ENCODE measurements around the gene SRGAP2C. TPM values are rescaled to one million over a fixed set of nuclear protein-coding genes. Genes with fewer than 3 reads are reported as not detected.
A peak's percentile ranks its signal among the peaks of the same experiment; 100 is the strongest.
"Not testable (repeated sequence)": the region's sequence is repeated elsewhere in the genome, so short reads cannot be mapped to it uniquely, and the experiment has no call there.

Gene SRGAP2C
- total and polyA plus RNA-seq, 11 donors = 2.2 to 23.2 (median 7.7) TPM

DNA sequence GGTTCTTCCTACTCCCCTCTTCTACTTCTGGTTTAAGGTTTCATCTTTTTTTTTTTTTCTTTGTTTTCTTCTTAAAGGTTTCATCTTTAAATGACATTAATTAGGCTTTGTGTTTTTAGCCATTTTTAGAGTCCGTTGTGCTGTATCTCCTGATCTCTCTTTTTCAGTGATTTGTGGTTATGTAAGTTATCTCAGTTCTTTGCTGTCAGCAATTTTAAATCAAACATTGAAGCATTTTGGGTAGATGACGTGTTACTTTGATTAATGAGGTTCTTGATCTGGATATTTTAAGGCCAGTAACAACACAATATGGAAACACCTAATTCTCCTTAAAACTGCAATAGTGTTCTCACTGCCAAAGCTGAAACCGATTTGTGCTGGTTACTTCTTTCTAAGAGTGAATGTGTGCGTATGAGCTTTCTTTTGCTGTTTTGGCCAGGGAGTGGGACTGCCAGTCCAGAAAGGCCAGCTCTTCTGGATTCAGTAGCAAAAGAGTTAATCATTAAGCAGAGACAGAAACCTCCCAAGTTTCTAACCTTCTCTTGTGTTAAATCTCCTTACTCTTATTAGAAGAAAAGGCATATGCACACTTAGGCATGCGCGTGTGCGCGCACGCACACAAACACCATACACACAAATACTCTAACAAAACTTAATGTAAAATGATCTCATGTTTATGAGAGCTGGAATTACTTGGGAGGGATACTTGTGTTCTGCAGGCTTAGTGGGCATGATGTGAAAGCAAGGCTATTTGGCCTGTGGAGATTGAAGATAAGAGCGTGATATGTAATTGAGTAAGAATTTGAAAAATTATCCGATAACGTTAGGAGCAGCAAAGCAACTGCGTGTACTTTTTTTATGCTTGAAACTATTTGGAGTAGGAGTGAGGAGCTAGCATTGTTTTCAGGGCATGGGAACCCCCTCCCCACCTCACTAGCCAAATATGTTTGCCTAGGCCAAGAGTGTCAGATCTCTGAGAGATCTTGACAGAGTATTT lies 16.5 kb downstream of the SRGAP2C start:
- intact Hi-C loops (cut with DNase I); H3K36me3 ChIP-seq; ATAC-seq; H3K4me3 ChIP-seq; H3K27ac ChIP-seq; H3K9me3 ChIP-seq; H3K27me3 ChIP-seq; H3K4me1 ChIP-seq: not testable (repeated sequence)
- DNase-seq = peak in 1 of 5 donors; percentile 14
- WGBS, 4 donors = 70 to 76% (median 73%) methylated on average over 9 of the region's 13 CpGs

DNA sequence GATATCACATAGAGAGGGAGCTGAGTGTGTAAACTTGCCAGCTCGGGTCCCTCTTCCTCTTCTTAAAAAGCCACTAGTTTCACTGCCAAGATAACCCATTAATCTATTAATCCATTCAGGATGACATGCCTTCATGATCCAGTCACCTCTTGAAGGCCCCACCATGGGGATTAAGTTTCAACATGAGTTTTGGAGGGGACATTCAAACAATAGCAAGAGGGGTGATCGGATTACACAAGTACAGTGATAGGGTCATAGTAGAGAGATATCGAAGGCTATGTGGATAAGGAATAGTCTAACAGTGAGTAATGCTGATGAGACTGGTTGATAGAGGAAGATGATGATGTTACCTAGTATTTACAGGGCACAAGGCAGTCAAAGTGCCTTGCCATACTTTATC lies 18.2 kb downstream of the SRGAP2C start:
- WGBS, 4 donors = 72 to 90% (median 89%) methylated on average over 3 of the region's 3 CpGs
- H3K4me3 ChIP-seq; H3K27ac ChIP-seq; DNase-seq; H3K9me3 ChIP-seq; ATAC-seq; H3K4me1 ChIP-seq; intact Hi-C loops (cut with DNase I); H3K27me3 ChIP-seq; H3K36me3 ChIP-seq: not testable (repeated sequence)

DNA sequence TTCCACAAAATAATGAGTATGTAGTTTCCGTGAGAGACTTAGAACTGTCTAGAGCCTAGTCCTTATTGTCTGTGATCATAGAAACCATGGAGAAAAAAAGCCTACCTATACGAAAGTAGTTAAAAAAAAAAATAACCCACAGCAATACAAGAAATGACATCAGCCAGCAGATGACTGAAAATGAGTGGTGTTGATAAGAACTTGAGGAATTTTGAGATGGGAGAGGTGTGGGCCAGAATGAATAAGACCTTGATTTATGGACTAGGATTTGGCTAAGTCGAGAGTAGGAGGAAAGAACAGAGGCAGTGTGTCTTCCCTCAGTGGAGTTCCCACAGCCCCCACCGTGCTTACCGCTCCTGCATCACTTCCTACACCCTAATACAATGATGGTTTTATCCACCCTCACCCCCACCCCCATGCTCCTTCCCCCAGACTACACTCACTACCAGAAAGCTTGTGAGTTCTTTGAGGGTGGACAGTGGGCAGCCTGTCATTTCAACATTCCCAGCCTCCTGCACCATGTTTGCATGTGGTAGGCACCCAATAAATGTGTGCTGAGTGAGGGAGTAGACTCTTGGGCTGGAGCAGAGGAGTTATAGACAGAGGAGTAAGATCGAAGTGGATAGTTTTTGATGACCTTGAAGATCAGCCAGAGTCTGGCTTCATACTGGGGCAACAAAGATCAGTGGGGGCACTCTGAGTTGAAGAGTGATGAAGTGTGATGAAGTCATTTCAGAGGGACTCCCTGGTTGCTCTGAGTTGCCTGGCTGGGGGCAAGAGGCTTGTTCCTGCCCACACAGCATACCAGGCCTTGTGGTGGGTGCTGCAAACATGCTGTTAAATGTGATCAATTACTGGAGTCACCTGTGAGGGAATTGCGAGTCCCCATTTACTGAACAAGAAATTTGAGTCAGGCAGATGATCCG lies 21.3 kb downstream of the SRGAP2C start:
- H3K36me3 ChIP-seq; H3K4me1 ChIP-seq; ATAC-seq; H3K27ac ChIP-seq; DNase-seq; H3K4me3 ChIP-seq; H3K27me3 ChIP-seq; intact Hi-C loops (cut with DNase I); H3K9me3 ChIP-seq: not testable (repeated sequence)
- 83 to 100% (median 90%) methylated on average over 1 to 2 of the region's 8 CpGs for WGBS, 4 donors

DNA sequence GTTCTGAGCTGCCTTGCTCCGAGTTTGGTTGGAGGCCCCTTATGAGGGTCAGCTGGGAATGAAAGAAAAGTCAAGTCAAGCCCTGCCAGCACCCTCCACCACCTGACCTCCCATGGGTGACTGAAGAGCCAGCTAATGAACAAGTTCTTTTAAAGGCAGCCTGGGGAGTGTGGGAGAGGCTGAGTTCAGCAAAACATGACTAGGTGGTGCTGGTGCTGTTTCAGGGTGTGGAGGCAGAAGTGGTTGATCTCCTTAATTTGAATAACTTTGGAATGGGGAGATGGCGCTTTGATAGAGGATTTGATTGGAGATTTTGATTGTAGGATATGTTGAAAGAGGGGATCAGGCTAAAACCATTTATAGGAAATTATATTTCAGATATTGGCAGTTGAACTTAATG lies 22.6 kb downstream of the SRGAP2C start:
- H3K4me3 ChIP-seq; intact Hi-C loops (cut with DNase I); H3K36me3 ChIP-seq; H3K27ac ChIP-seq; H3K4me1 ChIP-seq; H3K9me3 ChIP-seq; H3K27me3 ChIP-seq; DNase-seq; ATAC-seq: not testable (repeated sequence)
- 73 to 100% (median 94%) methylated on average over 1 to 2 of the region's 2 CpGs for WGBS, 4 donors

DNA sequence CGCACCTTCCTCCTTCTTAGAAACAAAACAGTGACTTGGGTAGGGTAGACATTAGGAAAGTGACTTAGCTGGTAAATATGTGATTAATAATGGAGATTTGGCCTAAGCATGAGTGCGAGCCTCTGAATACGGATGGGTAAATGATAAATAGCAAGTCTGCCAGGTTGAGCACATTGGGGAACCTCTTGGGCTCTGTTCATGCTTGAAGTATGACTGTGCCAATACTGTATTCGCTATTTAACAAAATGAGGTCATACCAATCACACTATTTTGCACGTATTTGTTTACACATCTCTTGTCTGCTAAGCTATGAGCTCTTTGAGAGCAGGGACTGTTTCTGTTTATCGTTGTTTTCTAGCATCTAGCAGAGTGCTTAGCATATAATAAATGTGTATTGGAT lies 23.6 kb downstream of the SRGAP2C start:
- WGBS, 4 donors = 89 to 93% (median 92%) methylated on average over 5 of the region's 6 CpGs
- intact Hi-C loops (cut with DNase I); H3K36me3 ChIP-seq; ATAC-seq; H3K4me3 ChIP-seq; H3K27me3 ChIP-seq; H3K9me3 ChIP-seq; H3K4me1 ChIP-seq; H3K27ac ChIP-seq; DNase-seq: not testable (repeated sequence)

DNA sequence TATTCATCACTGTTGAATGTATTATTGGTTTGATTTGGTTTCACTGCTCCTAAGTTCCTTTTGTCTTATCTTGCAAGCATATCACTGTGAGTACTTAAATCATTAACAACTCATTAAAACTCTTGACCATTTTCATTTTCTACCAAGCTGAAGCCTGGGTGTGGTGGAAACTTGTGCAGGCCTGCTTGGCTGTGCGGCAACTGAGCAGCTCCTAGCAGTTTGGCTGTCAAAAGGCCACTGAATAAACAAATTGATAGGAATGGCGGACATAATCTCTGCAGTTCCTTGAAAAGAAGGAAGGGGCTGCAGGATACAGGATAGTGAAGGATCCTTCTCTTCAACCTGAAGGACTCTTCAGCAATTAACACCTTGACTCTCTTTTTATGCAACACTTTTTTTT lies 26.0 kb downstream of the SRGAP2C start:
- DNase-seq; H3K27me3 ChIP-seq; H3K4me1 ChIP-seq; H3K36me3 ChIP-seq; ATAC-seq; H3K9me3 ChIP-seq; H3K4me3 ChIP-seq; H3K27ac ChIP-seq; intact Hi-C loops (cut with DNase I): not testable (repeated sequence)
- WGBS, 4 donors = 72 to 88% (median 86%) methylated on average over 2 of the region's 2 CpGs; no CpG with 5 or more reads in 1 of the 4 donors

DNA sequence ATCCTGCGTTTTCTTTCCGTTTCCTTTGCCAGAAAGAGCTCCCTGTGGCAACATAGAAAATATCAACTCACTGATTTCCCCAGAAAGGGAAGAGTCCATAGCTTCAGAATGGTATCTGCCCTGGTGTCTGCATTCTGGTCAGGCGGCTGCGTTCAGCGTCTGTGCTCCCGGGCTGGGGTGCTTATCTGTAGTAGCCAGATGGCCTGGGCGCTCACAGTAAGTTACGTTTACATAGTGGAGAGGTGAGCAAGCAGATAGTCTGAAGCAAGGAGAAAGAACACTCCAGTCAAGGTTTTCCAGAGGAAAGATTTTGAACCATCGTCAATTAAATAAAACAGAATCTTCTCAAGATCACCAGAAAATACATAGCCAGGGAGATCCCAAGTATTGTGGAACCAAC lies 28.7 kb downstream of the SRGAP2C start:
- H3K4me3 ChIP-seq; intact Hi-C loops (cut with DNase I); H3K27ac ChIP-seq; H3K27me3 ChIP-seq; H3K4me1 ChIP-seq; H3K9me3 ChIP-seq; ATAC-seq; H3K36me3 ChIP-seq: not testable (repeated sequence)
- DNase-seq = peak in 1 of 5 donors; percentile 5
- 55 to 74% (median 63%) methylated on average over 1 to 7 of the region's 9 CpGs for WGBS, 4 donors

DNA sequence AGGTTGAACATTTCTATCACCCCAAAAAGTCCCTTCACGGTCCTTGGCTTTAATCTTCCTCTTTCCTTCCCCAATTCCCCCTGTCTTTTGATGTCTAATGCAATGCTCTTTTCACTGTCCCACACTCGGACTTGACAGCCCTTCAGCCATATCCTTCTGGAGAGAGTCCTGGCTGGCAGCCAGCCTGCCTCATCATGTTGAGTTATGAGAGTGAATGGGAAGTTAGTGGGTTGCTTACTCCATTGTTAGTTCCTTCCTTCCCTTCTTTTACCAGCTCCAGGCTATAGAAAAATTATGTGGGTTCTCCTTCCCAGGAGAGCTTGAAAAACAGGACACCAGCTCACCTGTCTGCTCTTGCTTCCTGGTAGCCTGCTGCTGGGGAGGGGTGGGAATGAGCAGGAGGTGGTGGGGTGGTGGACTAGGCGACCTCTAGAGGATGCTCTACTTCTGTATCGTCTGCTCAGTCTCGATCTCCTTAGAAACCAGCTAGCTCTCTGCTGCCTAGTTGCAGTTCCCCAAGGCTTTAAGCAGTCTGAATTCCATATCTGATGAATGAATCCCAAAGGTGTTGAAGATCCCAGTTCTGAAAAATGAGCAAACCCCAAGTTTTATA lies 29.9 kb downstream of the SRGAP2C start:
- DNase-seq; H3K4me3 ChIP-seq; H3K9me3 ChIP-seq; H3K27me3 ChIP-seq; H3K4me1 ChIP-seq; intact Hi-C loops (cut with DNase I); H3K36me3 ChIP-seq; H3K27ac ChIP-seq: not testable (repeated sequence)
- 46 to 47% methylated on average over 2 to 3 of the region's 5 CpGs; no CpG with 5 or more reads in 2 of the 4 donors for WGBS, 4 donors
- peak in 3 of 4 donors; percentile 76 to 83 (median 80) for ATAC-seq

DNA sequence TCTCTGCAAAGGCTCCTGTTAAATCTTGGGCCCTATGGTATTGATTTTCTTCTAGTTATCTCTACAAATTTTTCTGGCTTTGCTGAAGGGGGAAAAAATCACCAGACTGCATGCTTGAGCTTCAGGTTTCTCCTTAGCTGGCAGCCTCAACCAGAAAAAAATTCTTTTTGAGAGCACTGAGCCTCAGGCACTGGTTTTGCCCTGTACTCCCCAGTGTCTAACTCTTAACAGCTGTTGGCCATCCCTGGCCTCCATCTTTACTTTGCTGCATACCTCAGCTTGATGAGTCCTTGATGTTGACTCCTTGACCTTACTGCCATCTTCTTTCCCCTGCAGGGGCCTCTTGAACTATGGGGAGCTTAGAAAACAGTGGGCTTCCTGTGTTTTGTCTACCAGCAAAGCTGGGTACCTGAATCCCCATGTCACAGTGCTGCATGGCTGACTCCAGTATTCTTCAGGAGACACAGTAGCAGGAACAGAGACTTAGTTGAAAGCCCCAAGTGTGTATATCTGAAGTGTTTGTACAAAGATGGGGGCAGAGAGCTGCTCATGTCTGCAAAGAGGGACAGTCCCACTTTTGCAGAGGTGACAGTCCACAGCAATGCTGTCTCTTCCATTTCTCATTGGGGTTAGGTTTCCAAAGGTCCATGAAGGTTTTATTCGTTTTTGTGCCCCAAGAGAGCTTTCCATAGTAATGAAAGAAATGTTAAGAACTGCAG lies 31.1 kb downstream of the SRGAP2C start:
- H3K36me3 ChIP-seq; H3K4me3 ChIP-seq; ATAC-seq; DNase-seq; H3K27ac ChIP-seq; H3K9me3 ChIP-seq; intact Hi-C loops (cut with DNase I); H3K4me1 ChIP-seq; H3K27me3 ChIP-seq: not testable (repeated sequence)
- WGBS, 4 donors = 29 to 80% (median 60%) methylated on average over 1 of the region's 1 CpG

DNA sequence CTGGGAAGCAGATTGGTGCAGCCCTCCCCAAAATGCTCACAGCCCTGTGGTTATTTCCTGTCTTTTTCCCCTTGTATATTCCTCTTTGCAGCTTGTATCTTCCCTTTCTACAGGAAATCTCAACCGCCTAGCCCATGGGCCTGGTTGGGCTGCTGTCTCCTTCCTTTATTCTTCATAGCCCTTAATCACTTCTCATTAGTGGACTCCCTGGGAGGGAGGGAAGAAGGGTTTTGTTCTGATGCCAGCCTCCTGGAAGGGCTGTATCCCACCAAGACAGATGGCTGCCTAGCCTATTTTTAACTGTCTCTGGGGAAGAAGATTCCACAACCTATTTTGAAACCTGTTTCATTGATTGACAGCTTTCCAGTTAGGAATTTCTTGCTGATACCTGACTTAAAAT lies 31.9 kb downstream of the SRGAP2C start:
- intact Hi-C loops (cut with DNase I); H3K27me3 ChIP-seq: not testable (repeated sequence)

More for the DNA sequence above, 31.9 kb downstream of the SRGAP2C start:
- H3K4me1 ChIP-seq, H3K27ac ChIP-seq, ATAC-seq, H3K36me3 ChIP-seq, DNase-seq, H3K9me3 ChIP-seq, H3K4me3 ChIP-seq: not testable (repeated sequence)
- no CpG with 5 or more reads among the region's 1 CpG for WGBS, 4 donors
